ENCODE measurements around the gene CCDC54.

DNA sequence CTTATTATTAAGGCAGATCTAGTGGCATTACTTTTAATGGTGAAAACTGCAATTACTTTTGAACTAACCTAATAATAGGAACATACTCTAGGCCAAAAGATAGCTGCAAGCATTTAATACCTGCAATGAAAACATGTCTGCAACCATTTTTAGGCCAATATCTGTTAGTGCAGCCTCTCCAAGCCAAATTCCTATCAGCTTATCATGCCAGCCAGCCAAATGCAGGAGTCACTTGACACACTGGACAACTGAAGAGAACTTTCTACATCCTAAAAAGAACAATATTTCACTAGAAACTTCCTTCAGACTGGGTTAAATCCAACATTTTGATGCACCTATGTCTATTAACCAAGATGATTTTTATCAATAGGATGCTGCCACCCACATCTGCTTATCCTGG lies 33.8 kb downstream of the CCDC54 start:
- TF ChIP-seq, protein P1, sequence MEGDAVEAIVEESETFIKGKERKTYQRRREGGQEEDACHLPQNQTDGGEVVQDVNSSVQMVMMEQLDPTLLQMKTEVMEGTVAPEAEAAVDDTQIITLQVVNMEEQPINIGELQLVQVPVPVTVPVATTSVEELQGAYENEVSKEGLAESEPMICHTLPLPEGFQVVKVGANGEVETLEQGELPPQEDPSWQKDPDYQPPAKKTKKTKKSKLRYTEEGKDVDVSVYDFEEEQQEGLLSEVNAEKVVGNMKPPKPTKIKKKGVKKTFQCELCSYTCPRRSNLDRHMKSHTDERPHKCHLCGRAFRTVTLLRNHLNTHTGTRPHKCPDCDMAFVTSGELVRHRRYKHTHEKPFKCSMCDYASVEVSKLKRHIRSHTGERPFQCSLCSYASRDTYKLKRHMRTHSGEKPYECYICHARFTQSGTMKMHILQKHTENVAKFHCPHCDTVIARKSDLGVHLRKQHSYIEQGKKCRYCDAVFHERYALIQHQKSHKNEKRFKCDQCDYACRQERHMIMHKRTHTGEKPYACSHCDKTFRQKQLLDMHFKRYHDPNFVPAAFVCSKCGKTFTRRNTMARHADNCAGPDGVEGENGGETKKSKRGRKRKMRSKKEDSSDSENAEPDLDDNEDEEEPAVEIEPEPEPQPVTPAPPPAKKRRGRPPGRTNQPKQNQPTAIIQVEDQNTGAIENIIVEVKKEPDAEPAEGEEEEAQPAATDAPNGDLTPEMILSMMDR (IDR thresholded peaks at IDR 0.05; ENCODE audit: poor library complexity, severe bottlenecking), result no peak
- TF ChIP-seq SMC3 (conservative IDR thresholded peaks at IDR 0.05; ENCODE audit: poor library complexity) (no peak), TAF1 (IDR thresholded peaks at IDR 0.05; ENCODE audit: low read depth) (no peak), EP300 (conservative IDR thresholded peaks at IDR 0.05; ENCODE audit: poor library complexity, severe bottlenecking) (no peak), POLR2AphosphoS5 (IDR thresholded peaks at IDR 0.05) (no peak)
- TF ChIP-seq, protein P2, sequence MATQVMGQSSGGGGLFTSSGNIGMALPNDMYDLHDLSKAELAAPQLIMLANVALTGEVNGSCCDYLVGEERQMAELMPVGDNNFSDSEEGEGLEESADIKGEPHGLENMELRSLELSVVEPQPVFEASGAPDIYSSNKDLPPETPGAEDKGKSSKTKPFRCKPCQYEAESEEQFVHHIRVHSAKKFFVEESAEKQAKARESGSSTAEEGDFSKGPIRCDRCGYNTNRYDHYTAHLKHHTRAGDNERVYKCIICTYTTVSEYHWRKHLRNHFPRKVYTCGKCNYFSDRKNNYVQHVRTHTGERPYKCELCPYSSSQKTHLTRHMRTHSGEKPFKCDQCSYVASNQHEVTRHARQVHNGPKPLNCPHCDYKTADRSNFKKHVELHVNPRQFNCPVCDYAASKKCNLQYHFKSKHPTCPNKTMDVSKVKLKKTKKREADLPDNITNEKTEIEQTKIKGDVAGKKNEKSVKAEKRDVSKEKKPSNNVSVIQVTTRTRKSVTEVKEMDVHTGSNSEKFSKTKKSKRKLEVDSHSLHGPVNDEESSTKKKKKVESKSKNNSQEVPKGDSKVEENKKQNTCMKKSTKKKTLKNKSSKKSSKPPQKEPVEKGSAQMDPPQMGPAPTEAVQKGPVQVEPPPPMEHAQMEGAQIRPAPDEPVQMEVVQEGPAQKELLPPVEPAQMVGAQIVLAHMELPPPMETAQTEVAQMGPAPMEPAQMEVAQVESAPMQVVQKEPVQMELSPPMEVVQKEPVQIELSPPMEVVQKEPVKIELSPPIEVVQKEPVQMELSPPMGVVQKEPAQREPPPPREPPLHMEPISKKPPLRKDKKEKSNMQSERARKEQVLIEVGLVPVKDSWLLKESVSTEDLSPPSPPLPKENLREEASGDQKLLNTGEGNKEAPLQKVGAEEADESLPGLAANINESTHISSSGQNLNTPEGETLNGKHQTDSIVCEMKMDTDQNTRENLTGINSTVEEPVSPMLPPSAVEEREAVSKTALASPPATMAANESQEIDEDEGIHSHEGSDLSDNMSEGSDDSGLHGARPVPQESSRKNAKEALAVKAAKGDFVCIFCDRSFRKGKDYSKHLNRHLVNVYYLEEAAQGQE (IDR thresholded peaks at IDR 0.05; ENCODE audit: borderline replicate concordance), result no peak
